Suprapubic skin (tissue), 4 donors: ENCODE results near the gene INSC.

ENCODE experiments used
- CTCF ChIP-seq, 2 donors: fragments of 200-600 bp in 1 of 2; fragments of 450-650 bp in 1 of 2; sonication (generic) in 1 of 2; IDR thresholded peaks; one replicate each; pipeline ENCODE4 v1.5.1; 2016 to 2019; ENCODE audit warnings: antibody characterized with exemption in 2 of 2, mild to moderate bottlenecking in 1 of 2, moderate library complexity in 1 of 2
- EP300 ChIP-seq: sonication (generic); formaldehyde crosslinking; IDR thresholded peaks from one replicate; pipeline ENCODE4 v1.6.1; 2017; ENCODE audit warnings: antibody characterized with exemption
- POLR2A ChIP-seq, 2 donors: fragments of 450-650 bp; IDR thresholded peaks; one replicate each; pipeline ENCODE4 v1.6.1; 2017; ENCODE audit warnings: antibody characterized with exemption in 2 of 2, mild to moderate bottlenecking in 2 of 2, moderate library complexity in 2 of 2
- POLR2AphosphoS5 ChIP-seq, 3 donors: sonication (generic); formaldehyde crosslinking; IDR thresholded peaks; one replicate each; pipeline ENCODE4 v1.6.1; 2017; ENCODE audit warnings: antibody characterized with exemption in 3 of 3

- no peak for TF ChIP-seq POLR2A (IDR thresholded peaks at IDR 0.05)
- no peak for TF ChIP-seq CTCF (IDR thresholded peaks at IDR 0.05)
- no peak for TF ChIP-seq POLR2AphosphoS5 (IDR thresholded peaks at IDR 0.05)
- TF ChIP-seq EP300 = no peak
Measured at GRCh38 chr11:15136166-15136565, 21.4 kb downstream of the INSC start.
